GM18511 (cell line): ENCODE measurements around the gene PHLDB2.

Experiments
- ATAC-seq: cut with Tn5 transposase; IDR thresholded peaks from one replicate; pipeline ENCODE4 v1.9.1; 2021; ENCODE audit warnings: mild to moderate bottlenecking, moderate library complexity; ENCODE audit not compliant: unreplicated experiment

The PHLDB2 gene

DNA sequence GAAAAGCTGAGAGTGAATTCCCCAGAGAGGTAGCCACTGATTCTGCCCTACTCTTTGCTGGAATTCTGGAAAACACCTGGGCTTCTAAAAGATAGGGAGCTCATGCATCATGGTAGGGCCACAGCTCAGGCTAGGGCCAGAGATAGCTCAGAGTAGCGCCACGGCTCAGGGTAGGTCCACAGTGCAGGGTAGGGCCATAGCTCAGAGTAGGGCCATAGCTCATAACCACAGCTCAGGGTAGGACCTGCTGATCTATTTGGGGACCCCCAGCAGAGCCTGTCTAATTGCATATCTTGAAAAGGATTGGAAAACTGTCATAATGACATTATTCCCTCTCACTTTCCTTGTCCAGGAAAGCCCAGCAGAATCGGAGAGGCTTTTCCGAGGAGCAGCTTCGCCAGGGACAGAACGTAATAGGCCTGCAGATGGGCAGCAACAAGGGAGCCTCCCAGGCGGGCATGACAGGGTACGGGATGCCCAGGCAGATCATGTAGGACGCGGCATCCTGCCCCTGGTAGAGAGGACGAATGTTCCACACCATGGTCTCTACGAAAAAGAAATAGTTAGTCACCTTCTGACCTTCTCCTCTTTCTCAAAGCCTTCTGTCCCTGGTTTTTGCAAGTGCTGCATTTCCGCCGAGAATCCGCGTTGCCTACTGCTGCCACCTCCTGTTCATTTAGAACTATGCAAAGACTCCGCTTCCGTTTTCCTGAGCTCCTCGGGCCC is 154.2 kb downstream of the PHLDB2 start:
- ATAC-seq, result peak; percentile 86

DNA sequence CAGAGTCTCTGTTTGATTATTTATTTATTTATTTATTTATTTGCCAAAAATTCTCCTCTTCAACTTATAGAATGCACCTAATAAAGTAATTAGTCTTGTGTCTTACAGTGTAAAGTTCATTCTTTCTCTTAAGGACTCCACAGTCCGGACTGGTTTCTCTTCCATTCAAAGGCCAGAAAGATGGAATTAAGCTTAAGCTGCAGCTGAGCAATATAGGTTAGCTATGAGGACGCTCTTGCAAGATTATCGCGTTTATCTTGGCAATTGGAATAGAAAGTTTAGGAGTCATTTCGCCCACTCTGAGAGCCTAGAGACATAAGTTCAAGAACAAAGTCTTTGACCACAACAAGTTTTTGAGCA is 154.7 kb downstream of the PHLDB2 start:
- ATAC-seq, result peak; percentile 22

DNA sequence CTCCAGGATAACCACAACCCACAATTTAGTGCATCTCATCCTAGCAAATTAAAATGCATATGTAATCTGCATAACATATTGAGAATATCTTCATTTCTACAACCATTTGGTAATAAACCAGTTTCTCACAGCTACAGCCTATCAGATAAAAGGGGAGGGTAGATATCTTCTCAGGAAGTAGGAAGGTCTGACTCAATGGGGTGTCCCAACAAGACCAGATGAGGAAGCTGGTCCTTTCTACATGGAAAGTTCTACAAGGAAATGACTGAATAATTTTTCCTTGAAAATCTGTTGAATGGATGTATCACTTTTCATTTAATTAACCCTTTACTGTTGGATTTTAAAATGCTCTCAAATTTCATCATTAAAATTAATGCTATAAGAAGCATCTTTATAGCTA is 158.0 kb downstream of the PHLDB2 start:
- no peak for ATAC-seq

DNA sequence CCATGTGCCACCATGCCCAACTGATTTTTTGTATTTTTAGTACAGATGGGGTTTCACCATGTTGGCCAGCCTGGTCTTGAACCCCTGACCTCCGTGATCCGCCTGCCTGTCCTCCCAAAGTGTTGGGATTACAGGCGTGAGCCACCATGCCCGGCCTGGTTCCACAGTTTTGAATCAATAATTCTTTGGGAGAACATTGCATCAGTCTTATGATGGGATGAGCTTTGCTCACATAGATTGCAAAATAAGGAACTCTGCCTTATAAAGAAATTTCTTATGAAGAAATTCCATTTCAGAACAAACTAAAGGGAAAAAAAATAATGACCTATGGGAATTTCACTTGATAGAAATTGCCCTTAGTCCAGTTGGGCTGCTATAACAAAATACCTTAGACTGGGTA is 159.6 kb downstream of the PHLDB2 start:
- no peak for ATAC-seq

DNA sequence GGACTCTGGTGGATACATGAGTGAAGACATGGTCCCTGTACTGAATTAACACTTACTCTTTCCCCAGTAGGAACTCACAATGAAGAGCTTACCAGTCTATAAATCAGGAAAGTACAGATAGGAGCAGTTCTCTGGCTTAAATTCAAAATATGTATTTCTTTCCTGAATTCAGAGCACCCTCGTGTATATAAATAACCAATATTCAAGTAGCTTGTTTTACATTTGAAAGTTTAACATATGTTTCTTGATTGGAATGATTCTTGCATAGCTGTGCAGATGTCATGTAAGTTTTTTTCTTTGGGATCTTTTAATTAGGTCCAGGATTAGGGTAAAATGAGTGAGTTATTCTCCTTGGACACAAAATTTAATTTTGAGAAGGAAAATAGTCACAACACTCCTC is 160.7 kb downstream of the PHLDB2 start:
- ATAC-seq, result no peak

DNA sequence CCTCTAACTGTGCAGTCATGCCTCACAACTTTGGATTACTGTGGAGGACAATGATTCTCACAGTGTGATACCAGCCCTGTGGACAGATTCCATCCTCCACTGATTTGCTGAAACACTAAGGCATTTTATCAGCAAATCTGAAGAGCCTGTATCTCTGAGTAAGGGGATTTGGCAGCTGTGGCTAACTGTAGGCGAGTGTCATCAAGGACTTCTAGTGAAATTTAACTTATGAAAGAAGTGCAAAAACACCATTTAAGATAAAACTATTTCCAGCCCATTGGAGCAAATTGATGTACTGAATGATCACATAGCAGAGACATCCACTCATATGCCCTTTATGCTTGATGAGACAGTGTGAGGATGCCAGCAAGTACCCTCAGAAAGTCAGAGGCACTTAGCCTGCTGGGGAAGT is 161.6 kb downstream of the PHLDB2 start:
- no peak for ATAC-seq
